NCI-H2227 (cell line): ENCODE results near the gene RASAL2.
A peak's percentile ranks its signal among the peaks of the same experiment; 100 is the strongest.

Experiments
- DNase-seq: peaks from one replicate; lab custom pipeline; 2025; ENCODE audit not compliant: unreplicated experiment; lab: John Stamatoyannopoulos, UW

The RASAL2 gene

DNA sequence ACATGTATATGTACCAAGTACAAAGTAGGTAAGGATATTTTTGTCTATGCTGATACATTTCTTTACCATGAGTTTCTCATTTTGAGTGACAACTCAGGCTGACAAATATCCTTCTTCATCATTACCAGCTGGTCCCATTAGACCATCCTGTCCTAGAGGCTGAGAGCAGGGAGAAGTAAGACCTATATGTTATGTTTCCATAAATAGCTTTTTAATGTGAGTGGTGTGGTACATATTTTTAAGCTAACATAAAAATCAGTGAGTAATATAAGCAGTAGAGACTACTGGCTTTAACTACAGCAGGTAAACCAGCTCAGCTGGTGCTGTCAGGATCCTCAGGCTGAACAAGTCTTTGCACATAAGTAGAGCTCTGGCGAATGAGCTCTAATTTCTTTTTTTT, 340.5 kb downstream of the RASAL2 start:
- no peak for DNase-seq

- no peak for DNase-seq
Measured at GRCh38 chr1:178434899-178435435, 341.1 kb downstream of the RASAL2 start.

DNA sequence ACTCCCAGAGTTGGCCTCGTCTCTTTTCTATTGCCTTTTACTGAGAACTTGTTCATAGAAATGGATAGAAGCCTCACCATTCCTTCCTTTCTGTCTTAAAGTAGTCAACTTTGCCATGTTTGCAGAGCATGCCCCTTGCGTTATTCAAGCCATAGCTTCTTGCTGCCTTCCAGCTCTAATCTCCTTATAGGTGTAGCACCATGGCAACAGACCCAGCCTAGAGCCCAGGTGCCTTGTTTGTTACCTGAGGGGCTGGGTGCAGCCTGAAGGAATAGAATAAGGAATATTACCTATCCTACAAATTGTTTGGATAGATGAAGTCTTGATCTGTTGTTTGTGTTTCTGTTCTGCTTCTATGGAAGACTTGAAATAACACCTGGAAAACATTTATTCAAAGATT, 343.0 kb downstream of the RASAL2 start:
- no peak for DNase-seq

DNA sequence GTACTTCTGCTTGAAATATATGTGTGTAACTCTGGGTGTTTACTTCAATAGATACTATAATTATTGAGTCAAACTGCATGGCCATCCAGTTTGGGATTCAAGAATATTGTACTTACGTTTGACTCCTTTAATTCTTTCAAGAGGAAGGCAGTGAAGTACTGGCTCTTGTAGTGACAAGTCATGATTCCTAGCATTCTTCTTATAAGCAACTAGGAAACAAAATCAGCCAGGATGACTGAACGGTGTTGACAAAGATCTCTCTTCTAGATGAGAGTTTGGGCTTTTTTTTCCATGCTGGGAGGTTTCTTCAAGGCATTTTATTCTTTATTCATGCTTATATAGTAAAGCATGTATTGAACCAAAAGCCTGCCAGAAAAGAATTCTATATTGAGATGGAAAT, 344.5 kb downstream of the RASAL2 start:
- no peak for DNase-seq

GRCh38 chr1:178442925-178443324, 349.0 kb downstream of the RASAL2 start:
- no peak for DNase-seq

GRCh38 chr1:178450871-178451270, 357.0 kb downstream of the RASAL2 start:
- DNase-seq = no peak

GRCh38 chr1:178451529-178451928, 357.6 kb downstream of the RASAL2 start:
- DNase-seq = no peak

- DNase-seq = no peak
Measured at GRCh38 chr1:178452013-178452412, 358.1 kb downstream of the RASAL2 start.

- DNase-seq = no peak
Measured at GRCh38 chr1:178456472-178456871, 362.6 kb downstream of the RASAL2 start.

DNA sequence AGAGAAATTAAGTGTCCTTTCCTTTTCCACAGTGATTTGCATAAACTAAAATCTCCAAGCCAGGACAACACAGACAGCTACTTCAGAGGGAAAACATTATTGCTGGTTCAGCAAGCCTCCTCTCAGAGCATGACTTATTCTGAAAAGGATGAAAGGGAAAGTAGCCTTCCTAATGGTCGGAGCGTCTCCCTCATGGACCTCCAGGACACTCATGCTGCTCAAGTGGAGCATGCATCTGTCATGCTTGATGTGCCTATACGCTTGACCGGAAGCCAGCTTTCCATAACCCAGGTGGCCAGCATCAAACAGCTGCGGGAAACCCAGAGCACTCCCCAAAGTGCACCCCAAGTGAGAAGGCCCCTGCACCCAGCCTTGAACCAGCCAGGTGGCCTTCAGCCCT, 363.7 kb downstream of the RASAL2 start:
- no peak for DNase-seq

DNA sequence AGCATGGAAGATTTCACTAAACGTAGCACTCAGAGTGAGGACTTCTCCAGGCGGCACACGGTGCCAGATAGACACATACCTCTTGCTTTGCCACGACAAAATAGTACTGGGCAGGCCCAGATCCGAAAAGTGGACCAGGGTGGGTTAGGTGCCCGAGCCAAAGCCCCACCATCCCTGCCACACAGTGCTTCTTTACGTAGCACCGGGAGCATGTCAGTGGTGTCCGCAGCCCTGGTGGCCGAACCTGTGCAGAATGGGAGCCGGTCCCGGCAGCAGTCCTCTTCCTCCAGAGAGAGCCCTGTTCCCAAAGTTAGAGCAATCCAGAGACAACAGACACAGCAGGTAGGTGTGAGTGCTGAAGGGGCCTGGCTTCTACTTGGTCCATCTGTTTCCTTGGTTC, 364.3 kb downstream of the RASAL2 start:
- no peak for DNase-seq

- DNase-seq = no peak
Measured at GRCh38 chr1:178461104-178461503, 367.2 kb downstream of the RASAL2 start.

DNA sequence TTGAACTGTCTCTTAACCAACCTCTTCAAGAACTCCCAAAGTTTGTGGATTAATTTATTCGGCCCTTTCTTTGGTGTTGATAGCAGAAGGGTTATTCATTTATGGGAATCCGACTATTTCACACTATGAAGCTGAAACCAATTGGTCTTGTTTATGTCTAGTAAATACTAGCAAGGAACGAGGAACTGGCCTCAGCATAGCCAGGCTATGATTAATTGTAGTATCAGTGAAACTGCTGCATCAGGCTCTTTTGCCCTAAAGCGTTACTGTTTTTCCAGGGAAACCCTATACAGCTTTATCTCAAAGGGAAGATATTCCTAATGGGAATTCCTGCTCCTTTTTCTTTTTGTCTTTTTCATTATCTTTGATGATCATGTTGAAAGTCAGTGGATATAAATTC, 367.8 kb downstream of the RASAL2 start:
- DNase-seq = no peak

- no peak for DNase-seq
Measured at GRCh38 chr1:178464141-178464540, 370.2 kb downstream of the RASAL2 start.

- DNase-seq = no peak
Measured at GRCh38 chr1:178464566-178464965, 370.7 kb downstream of the RASAL2 start.

GRCh38 chr1:178465011-178465410, 371.1 kb downstream of the RASAL2 start:
- DNase-seq = no peak

- no peak for DNase-seq
Measured at GRCh38 chr1:178467837-178468236, 373.9 kb downstream of the RASAL2 start.

- peak; percentile 33 for DNase-seq
Measured at GRCh38 chr1:178470411-178470960, 376.6 kb downstream of the RASAL2 start.

GRCh38 chr1:178472531-178472930, 378.6 kb downstream of the RASAL2 start:
- DNase-seq = no peak

DNA sequence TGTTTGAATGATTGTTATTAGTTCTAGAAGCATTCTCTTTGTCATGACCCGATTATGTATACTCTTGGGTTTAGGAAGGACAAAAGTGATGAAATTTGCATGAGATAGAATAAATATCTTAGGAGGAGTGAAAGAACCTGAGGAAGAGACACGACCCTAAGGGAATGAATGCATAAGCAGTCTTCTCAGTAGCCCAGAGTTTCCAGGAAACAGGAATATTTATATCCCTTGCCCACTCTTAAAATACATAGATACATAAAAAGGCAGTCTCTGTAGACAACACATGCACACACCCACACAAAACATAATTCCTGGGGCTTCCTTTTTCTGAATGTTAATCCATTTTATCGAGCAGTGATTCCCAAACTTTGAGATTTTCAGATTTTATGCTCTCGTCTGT, 383.5 kb downstream of the RASAL2 start:
- no peak for DNase-seq

DNA sequence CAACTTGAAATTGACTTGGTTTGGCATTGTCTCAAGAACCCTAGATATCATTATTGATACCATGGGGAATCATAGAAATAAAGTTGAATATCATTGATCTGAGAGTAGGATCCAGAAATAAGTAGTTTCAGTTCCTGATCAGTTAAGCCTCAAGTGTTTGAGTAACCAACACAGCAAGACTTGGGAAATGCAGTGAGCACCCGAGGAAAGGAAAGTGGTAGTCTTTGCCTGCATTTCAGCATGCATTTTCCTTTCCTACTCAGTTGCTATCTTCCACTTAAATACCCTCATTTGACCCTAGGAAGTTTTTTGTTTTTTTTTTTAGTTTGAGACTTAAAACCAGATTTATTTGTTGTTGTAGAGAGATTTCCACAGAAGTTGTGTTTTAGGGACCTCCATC, 383.9 kb downstream of the RASAL2 start:
- DNase-seq = no peak

DNA sequence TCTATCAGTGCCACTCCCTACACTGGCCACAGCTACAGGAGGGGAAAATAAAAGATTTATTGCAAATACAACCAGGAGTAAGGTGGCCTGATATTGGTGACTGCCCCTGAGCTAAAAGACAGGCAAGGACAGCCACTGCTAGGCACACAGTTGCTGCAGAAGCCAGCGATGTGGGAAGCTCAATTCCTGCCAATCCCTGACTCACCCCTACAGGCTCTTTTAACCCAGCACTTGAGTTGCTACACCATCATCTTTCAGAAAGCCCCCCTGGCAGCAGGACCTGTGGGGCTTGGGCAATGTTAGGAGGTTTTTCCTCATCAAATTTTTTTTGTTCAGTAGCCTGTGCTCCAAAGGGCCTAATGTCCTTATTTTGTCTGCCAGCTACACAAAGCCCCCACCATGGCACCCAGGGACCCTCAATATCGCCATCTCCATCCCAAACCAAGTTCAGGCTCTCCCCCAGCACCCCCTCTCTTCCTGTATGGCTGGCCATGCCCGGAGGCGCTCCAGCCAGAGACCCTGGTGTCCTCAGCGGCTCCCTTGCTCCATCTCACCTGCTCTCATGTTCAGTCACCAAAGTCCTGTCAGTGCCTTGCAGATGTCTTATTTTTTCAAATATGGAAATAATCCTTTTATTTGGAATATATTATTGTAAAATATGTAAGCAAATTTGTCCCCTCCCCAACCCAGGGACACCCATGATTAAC, 389.5 kb downstream of the RASAL2 start:
- DNase-seq = no peak

DNA sequence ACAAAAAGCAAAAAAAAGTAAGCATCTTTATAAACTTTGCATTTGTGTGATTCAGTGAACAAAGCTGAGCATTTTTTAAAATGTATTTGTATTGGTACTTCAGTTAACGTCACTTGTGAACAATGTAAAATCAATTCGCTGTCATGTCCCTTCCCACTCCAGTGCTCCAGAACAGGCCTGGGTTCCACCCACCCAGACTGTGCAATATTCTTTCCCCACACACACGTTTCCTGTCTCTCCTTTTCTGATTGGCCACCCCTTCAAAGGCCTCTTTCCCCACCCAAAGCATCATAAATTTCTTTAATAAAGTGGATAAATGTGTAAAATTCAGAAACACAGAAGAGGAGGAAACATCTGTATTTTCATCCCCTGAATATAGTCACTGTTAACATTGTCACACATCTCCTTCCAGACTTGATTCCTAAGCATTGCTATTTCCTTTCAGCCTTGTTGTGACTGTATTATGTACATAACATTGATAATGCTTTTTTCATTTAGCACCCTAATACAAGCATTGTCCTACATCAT, 390.9 kb downstream of the RASAL2 start:
- no peak for DNase-seq
